ENCODE data around the gene PRPF40A. TPM values are rescaled to one million over a fixed set of nuclear protein-coding genes. Genes with fewer than 3 reads are reported as not detected.

The PRPF40A gene
- polyA plus RNA-seq, 4 donors: 91.0 to 151 (median 134) TPM

DNA sequence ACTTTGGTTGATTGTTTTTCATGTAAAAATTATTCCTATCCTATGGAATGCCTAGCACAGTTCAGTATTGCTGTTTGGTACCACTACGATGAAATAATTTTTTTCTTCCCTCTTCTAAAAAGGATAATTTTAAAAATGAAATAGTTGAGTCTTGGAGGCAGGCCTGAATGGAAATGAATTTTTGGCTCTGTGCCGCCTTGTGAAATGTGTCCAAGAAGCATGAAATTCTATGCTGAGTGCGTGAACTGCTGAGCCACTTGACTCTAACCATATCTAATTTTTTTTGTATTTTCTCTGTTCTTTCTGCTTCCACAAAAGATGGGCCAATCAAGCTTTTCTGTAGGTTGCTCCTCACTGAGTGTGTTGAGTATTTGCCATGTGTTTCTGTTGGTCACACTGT lies 95.0 kb downstream of the PRPF40A start:
- no peak for DNase-seq (ENCODE audit: low read depth in 4 of 4, low spot score in 3 of 4)

DNA sequence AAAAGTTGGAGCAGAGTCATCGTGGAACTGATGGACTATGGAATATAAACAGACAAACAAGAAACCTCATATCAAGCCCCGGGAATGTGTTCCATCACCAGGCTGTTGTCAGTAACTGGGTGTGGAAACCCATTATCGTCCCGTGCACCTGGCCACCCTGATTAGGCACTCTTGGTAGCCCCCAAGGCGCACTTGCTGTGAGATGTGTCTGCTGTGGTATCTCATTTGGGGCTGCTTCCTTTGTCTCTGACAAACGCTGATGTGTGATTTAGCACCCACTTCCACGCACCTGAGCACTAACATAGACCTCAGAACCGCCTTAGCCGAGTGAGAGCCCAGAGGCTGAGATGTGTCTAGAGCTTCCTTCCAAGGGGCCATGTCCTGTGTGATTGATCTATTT lies 96.3 kb downstream of the PRPF40A start:
- no peak for DNase-seq (ENCODE audit: low read depth in 4 of 4, low spot score in 3 of 4)

GRCh38 chr2:152620208-152620607 lies 97.1 kb downstream of the PRPF40A start:
- no peak for DNase-seq (ENCODE audit: low read depth in 4 of 4, low spot score in 3 of 4)

GRCh38 chr2:152618193-152618564 lies 99.1 kb downstream of the PRPF40A start:
- DNase-seq (ENCODE audit: low read depth in 4 of 4, low spot score in 3 of 4): no peak

DNA sequence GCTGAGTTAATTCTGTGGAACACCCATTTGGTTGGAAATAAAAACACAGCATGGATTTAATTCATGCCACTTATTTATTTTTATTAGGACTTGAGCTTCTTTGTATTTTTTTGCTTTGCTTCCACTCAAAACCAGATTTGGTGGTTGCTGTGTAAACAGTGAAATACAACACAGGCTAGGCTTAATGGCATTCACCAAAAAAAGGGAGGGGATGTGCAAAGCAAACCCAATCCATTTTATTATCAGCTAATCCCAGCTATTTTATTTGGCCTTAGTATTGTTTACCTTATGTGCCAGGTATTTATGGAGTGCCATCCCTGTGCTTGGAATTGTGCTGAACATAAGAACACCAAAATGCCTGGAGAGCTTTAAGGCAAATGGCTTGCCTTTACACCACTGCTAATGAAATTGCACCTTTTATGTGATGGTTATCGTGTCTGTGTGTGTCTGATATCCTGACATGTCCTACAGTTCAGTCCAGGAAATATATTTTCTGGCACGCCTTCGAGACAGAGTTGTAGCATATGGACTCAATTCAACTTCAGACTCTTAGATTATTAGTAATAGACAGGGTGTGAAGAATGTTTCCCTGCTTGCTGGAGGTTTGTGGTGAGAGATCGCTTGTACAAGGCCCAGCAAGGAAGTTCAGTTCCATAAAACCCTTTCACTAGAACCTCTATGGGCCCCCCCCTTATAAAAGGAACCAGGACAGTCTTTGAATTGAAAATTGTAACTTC lies 99.6 kb downstream of the PRPF40A start:
- no peak for DNase-seq (ENCODE audit: low read depth in 4 of 4, low spot score in 3 of 4)

GRCh38 chr2:152615177-152615576 lies 102.1 kb downstream of the PRPF40A start:
- DNase-seq (ENCODE audit: low read depth in 4 of 4, low spot score in 3 of 4): no peak

GRCh38 chr2:152613235-152613634 lies 104.0 kb downstream of the PRPF40A start:
- no peak for DNase-seq (ENCODE audit: low read depth in 4 of 4, low spot score in 3 of 4)

- no peak for DNase-seq (ENCODE audit: low read depth in 4 of 4, low spot score in 3 of 4)
These were observed 105.6 kb downstream of the PRPF40A start for GRCh38 chr2:152611458-152612231.

DNA sequence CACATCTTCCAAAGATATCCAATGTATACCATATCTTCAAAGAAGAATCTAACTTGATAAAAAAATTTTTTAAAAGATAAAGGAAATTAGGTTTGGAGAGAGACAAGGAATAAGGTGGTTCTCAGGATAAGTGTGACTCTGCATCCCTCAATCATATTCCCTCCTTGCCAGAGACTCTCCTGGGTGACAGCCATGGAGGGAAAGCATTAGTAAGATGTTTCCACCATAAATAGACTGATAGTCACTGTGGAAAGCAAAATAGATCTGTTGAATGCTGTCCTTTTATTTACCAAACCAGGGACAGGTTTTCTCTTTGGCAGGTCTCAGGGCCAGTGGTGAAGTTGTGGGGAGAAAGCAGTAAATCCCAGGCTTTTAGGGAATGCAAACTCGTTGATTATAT lies 107.6 kb downstream of the PRPF40A start:
- DNase-seq (ENCODE audit: low read depth in 4 of 4, low spot score in 3 of 4): no peak

- no peak for DNase-seq (ENCODE audit: low read depth in 4 of 4, low spot score in 3 of 4)
These were observed 108.1 kb downstream of the PRPF40A start for GRCh38 chr2:152609154-152609553.

DNA sequence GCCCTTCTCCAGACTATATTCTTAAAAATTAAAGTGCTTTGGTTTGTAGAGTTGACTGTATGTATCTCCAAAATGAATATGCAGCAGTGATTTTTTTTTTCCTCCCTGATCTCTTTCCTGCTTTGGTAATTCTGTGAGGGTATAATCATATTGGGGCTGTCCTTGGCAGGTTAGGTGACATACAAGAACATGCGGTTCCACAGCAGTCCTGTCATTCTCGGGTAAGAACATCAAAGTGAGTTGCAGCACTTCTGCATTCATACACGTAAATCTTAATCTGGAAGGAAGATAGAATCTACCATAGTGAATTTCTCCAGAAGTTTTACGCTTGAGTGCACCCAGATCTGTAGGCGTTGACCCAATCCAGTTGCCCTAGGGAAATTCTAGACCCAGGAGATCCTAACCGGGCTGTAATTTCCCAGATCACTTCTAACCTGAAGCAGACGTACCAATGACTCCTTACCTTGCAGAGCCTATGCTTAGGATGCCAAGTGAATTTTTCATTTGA lies 109.4 kb downstream of the PRPF40A start:
- DNase-seq (ENCODE audit: low read depth in 4 of 4, low spot score in 3 of 4): no peak

GRCh38 chr2:152606941-152607340 lies 110.3 kb downstream of the PRPF40A start:
- DNase-seq (ENCODE audit: low read depth in 4 of 4, low spot score in 3 of 4): no peak

DNA sequence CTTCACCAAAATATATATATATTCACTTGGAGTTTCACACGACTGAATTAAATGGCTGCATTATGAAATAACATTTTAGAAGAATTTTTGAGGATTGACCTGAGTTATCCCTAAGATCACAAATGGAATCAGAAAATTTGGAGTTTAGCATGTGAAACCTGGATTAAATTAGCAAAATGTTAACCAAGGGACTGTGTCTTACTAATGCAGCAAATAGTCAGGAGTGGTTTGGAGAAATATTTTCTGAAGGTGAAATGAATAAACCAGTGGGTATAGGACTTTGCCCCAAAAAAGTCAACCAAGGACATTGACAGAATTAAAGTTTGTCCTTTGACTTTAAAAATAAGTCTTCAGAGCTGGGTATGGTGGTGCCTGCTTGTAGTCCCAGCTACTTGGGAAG lies 111.2 kb downstream of the PRPF40A start:
- DNase-seq (ENCODE audit: low read depth in 4 of 4, low spot score in 3 of 4): no peak

DNA sequence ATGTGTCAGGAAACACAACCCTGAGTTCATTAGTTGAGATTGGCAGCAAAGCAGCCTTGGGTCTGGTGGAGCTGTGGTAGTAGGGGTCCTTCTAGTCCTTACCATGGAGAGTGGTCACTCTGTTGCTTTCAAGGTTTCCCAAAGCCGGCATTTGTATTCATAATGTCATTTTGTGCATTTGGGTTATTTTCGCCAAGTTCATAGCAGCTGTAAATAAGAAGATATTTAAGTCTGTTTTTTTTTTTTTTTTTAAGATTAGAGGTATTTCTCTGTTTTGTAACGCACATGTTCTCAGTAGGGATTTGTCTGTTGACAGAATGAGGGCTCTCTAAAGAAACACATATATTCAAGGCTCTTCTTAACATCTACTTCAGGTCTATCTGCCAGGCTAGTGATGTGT lies 114.1 kb downstream of the PRPF40A start:
- no peak for DNase-seq (ENCODE audit: low read depth in 4 of 4, low spot score in 3 of 4)

DNA sequence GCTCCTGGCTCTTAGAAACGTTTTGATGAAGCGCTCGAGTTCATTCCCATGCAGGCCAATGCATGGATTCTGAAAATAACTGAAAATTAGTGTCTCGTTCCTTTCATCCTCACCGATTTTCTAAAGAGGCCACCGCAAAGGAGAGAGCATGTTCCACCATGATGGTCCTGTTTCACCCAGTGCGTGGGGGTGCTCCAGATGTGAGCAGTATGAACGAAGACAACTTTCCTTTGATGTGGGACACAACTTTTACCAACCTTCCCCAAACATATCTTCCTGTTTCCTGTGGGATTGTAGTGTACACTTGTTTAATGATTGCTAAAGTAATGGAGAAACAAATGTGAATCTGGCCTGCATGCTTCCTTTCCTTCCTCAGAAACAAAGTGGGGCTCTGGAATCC lies 114.5 kb downstream of the PRPF40A start:
- no peak for DNase-seq (ENCODE audit: low read depth in 4 of 4, low spot score in 3 of 4)

Other genes starting within 250 kb of the PRPF40A start
- 10 to 100 TPM; 52.7 to 76.0 (median 57.4) TPM for gene ARL6IP6, start 1.2 kb upstream of the PRPF40A start, polyA plus RNA-seq (ENCODE audit: insufficient read length in 4 of 4)